ENCODE data around the gene BCL2L12. TPM values are rescaled to one million over a fixed set of nuclear protein-coding genes. Genes with fewer than 3 reads are reported as not detected.

The BCL2L12 gene
- total and polyA plus RNA-seq, 2 donors (not counting 1 experiment from before 2014, with no cell fraction given), result 19.9 to 22.1 TPM

DNA sequence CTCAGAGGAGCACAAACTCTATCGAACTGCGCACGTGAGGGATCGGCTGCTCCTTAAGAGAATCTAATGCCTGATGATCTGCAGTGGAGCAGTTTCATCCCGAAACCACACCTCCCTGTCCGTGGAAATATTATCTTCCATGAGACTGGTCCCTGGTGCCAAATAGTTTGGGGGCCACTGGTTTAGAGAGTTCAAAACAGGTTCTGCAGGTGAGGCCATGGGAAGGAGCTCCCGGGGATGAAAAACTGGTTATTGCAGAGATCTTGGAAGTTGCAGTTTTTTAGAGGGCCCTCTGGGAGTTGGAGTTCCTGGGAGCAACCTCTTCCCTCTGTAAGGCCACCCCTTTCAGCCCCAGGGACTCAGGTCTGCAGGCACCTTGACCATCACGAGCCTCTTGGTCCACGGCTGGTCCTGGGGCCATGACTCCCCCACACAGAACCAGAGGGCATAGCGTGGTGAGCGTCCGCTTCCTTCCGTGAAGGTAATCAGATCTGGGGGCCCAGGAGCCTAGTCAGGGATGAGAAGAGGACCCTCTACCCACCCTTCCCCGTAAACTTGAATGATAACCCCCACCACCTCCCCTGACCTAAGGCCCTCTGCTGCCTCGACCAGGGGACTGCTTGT, 5.3 kb upstream of the BCL2L12 start:
- Histone ChIP-seq H3K9ac (ENCODE audit: low read length) (no peak overlapping the region), H3K27me3 (replicated peaks in 1 of 4; ENCODE audit: control extremely low read depth in 1 of 4, control insufficient read depth in 3 of 4, insufficient read depth in 4 of 4, low read length in 3 of 4) (no peaks in the 10 kb centered on the region), H4K20me1 (ENCODE audit: control insufficient read depth, insufficient read depth, low read length, poor library complexity, severe bottlenecking) (peaks cover 79% of the 10 kb centered on the region), H3K9me3 (ENCODE audit: control extremely low read depth in 1 of 3, control insufficient read depth in 2 of 3, insufficient read depth in 1 of 3, low read length in 2 of 3) (no peaks in the 10 kb centered on the region), H3K36me3 (replicated peaks in 1 of 2; ENCODE audit: control extremely low read depth in 1 of 2, control insufficient read depth in 1 of 2, extremely low read depth in 1 of 2, insufficient read depth in 2 of 2, low read length in 1 of 2) (peaks cover 3 to 67% of the 10 kb centered on the region in 2 experiments), H3K79me2 (ENCODE audit: control insufficient read depth, insufficient read depth, low read length) (peaks cover 35% of the 10 kb centered on the region), H3K4me1 (ENCODE audit: control insufficient read depth in 2 of 2, insufficient read depth in 2 of 2, low read length in 2 of 2) (peaks cover 9 to 20% of the 10 kb centered on the region in 2 donors), H3K4me3 (ENCODE audit: control extremely low read depth in 1 of 5, extremely low read depth in 1 of 5, insufficient read depth in 1 of 5, low read depth in 2 of 5, low read length in 4 of 5) (no peak overlapping the region), H3K27ac (ENCODE audit: low read length in 2 of 2) (no peak overlapping the region), H2AFZ (ENCODE audit: insufficient read depth, low read depth, low read length, poor library complexity, severe bottlenecking) (no peak overlapping the region), H3K4me2 (replicated peaks; ENCODE audit: low read depth, low read length, poor library complexity, severe bottlenecking) (no peak overlapping the region)
- TF ChIP-seq CTCF (IDR thresholded peaks at IDR 0.05), result no peak
- TF ChIP-seq EZH2 (IDR thresholded peaks at IDR 0.05; ENCODE audit: borderline replicate concordance, insufficient read depth, low read depth, low read length, poor library complexity, severe bottlenecking), result no peak
- POLR2A ChIA-PET, result interaction anchor here (0.7 kb wide), 2 partner anchors 245 to 706 kb away, joined by 4 to 5 read pairs; partner anchors contain the start of gene BAX
- Mint-ChIP-seq H3K9me3 (ENCODE audit: insufficient read depth) (no peaks in the 10 kb centered on the region), H3K4me3 (no peak overlapping the region), H3K27ac (no peak overlapping the region), H3K27me3 (no peaks in the 10 kb centered on the region), H3K4me1 (peaks cover 21% of the 10 kb centered on the region)
- intact Hi-C loops (cut with micrococcal nuclease), result no loop called here
- ATAC-seq (ENCODE audit: low read depth), result no peak
- no peak for DNase-seq
- 100% methylated on average over 14 of the region's 15 CpGs for WGBS (ENCODE audit: insufficient coverage)
- CTCF ChIA-PET, result no interaction called here

GRCh38 chr19:49662011-49662410, 3.7 kb upstream of the BCL2L12 start:
- H4K20me1 ChIP-seq (ENCODE audit: control insufficient read depth, insufficient read depth, low read length, poor library complexity, severe bottlenecking), result peaks cover 71% of the 10 kb centered on the region
- no peak for ATAC-seq (ENCODE audit: low read depth)
- Mint-ChIP-seq H3K27me3 (no peaks in the 10 kb centered on the region), H3K27ac (no peak overlapping the region), H3K4me1 (peaks cover 31% of the 10 kb centered on the region), H3K9me3 (ENCODE audit: insufficient read depth) (no peaks in the 10 kb centered on the region), H3K4me3 (no peak overlapping the region)
- WGBS (ENCODE audit: insufficient coverage), result 98% methylated on average over 10 of the region's 16 CpGs
- H3K9ac ChIP-seq (ENCODE audit: low read length), result no peak overlapping the region
- H3K4me2 ChIP-seq (replicated peaks; ENCODE audit: low read depth, low read length, poor library complexity, severe bottlenecking), result no peak overlapping the region
- H3K9me3 ChIP-seq (ENCODE audit: control extremely low read depth in 1 of 3, control insufficient read depth in 2 of 3, insufficient read depth in 1 of 3, low read length in 2 of 3), result no peaks in the 10 kb centered on the region
- no peak overlapping the region for H2AFZ ChIP-seq (ENCODE audit: insufficient read depth, low read depth, low read length, poor library complexity, severe bottlenecking)
- intact Hi-C loops (cut with micrococcal nuclease), result no loop called here
- H3K79me2 ChIP-seq (ENCODE audit: control insufficient read depth, insufficient read depth, low read length), result peaks cover 42% of the 10 kb centered on the region
- H3K4me1 ChIP-seq (ENCODE audit: control insufficient read depth in 2 of 2, insufficient read depth in 2 of 2, low read length in 2 of 2), result peaks cover 16 to 30% of the 10 kb centered on the region in 2 donors
- CTCF ChIA-PET, result interaction anchor here (0.8 kb wide), 1 partner anchor 867 kb away, joined by 3 read pairs; no protein-coding TSS in a partner anchor
- no peaks in the 10 kb centered on the region for H3K27me3 ChIP-seq (replicated peaks in 1 of 4; ENCODE audit: control extremely low read depth in 1 of 4, control insufficient read depth in 3 of 4, insufficient read depth in 4 of 4, low read length in 3 of 4)
- POLR2A ChIA-PET, result interaction anchor here (0.5 kb wide), 1 partner anchor 13 kb away, joined by 4 read pairs; no protein-coding TSS in a partner anchor
- TF ChIP-seq EZH2 (IDR thresholded peaks at IDR 0.05; ENCODE audit: borderline replicate concordance, insufficient read depth, low read depth, low read length, poor library complexity, severe bottlenecking), result no peak
- no peak for TF ChIP-seq CTCF (IDR thresholded peaks at IDR 0.05)
- no peak overlapping the region for H3K27ac ChIP-seq (ENCODE audit: low read length in 2 of 2)
- peaks cover 3 to 54% of the 10 kb centered on the region in 2 experiments for H3K36me3 ChIP-seq (replicated peaks in 1 of 2; ENCODE audit: control extremely low read depth in 1 of 2, control insufficient read depth in 1 of 2, extremely low read depth in 1 of 2, insufficient read depth in 2 of 2, low read length in 1 of 2)
- H3K4me3 ChIP-seq (ENCODE audit: control extremely low read depth in 1 of 5, extremely low read depth in 1 of 5, insufficient read depth in 1 of 5, low read depth in 2 of 5, low read length in 4 of 5), result no peak overlapping the region
- DNase-seq, result no peak

All from B cell (primary cell).